K562 (cell line): ENCODE measurements around the gene TMIGD1. TPM values are rescaled to one million over a fixed set of nuclear protein-coding genes. Genes with fewer than 3 reads are reported as not detected.

ENCODE experiments used
- ATAC-seq: fragments of 200-7000 bp; cut with Tn5 transposase; 3 replicates; pipeline ENCODE4 v1.9.1; 2020; ENCODE audit warnings: moderate library complexity
- BruUV-seq: library from RNA; stranded (reverse); fragments of 400-500 nt; replicated peaks from 2 replicates; lab custom pipeline; 2021; lab: Mats Ljungman, UMichigan
- CTCF ChIA-PET: fragments of 300-600 bp; formaldehyde crosslinking; extraction: SDS; loops from one replicate; lab custom pipeline; 2021; ENCODE audit warnings: low intra/inter-chr PET ratio; lab: Yijun Ruan, JAX
- POLR2A ChIA-PET: fragments of 300-600, 350-650 bp; sonication (Branson Sonifier 250); formaldehyde crosslinking; extraction: SDS; loops from one replicate; lab custom pipeline; 2021; ENCODE audit warnings: antibody characterized with exemption, inconsistent platforms; lab: Yijun Ruan, JAX
- DNase-seq, 4 experiments: peaks; one replicate each; pipeline versions ENCODE4 v3.0.0 to v3.0.0-alpha.2; 2011 to 2018; ENCODE audit warnings: low spot score in 3 of 4, mixed read lengths in 3 of 4; ENCODE audit errors: extremely low read depth in 1 of 4
- FAIRE-seq: peaks from 2 replicates; lab custom pipeline; 2011; peaks lifted over from hg19 to GRCh38; lab: Jason Lieb, UNC
- H2AFZ ChIP-seq: 2 replicates; pipeline ENCODE4 v1.6.0; 2011; ENCODE audit warnings: low read depth, low read length, control low read depth, inconsistent platforms
- H3K27ac ChIP-seq: fragments of 200-600 bp; 3 replicates; pipeline ENCODE4 v1.8.0; 2011; ENCODE audit warnings: low read depth, mild to moderate bottlenecking, control low read depth, inconsistent platforms, low read length, moderate library complexity, mixed read lengths; ENCODE audit errors: extremely low read depth
- H3K27me3 ChIP-seq, 2 experiments: fragments of 300-600 bp in 1 of 2; 2 replicates in 1 of 2; 3 replicates in 1 of 2; pipeline versions ENCODE4 v1.6.0 to v1.8.0; 2011; ENCODE audit warnings: inconsistent platforms in 2 of 2, low read length in 2 of 2, mild to moderate bottlenecking in 1 of 2, mixed read lengths in 1 of 2, moderate library complexity in 1 of 2; ENCODE audit not compliant: control insufficient read depth in 2 of 2, insufficient read depth in 2 of 2
- H3K36me3 ChIP-seq: fragments of 300-600 bp; 3 replicates; pipeline ENCODE4 v1.8.0; 2011; ENCODE audit warnings: mild to moderate bottlenecking, low read length, inconsistent platforms; ENCODE audit not compliant: control insufficient read depth, insufficient read depth
- H3K4me1 ChIP-seq, 2 experiments: fragments of 200-600 bp in 1 of 2; replicated peaks in 1 of 2; 2 replicates in 1 of 2; 3 replicates in 1 of 2; pipeline versions ENCODE4 v1.5.1 to v1.8.0; 2011; ENCODE audit warnings: inconsistent platforms in 2 of 2, low read length in 2 of 2, mild to moderate bottlenecking in 1 of 2, mixed read lengths in 1 of 2, moderate library complexity in 1 of 2; ENCODE audit not compliant: control insufficient read depth in 2 of 2, insufficient read depth in 2 of 2
- H3K4me2 ChIP-seq: 2 replicates; pipeline ENCODE4 v1.6.1; 2011; ENCODE audit warnings: low read length, control low read depth, inconsistent platforms, mixed read lengths; ENCODE audit not compliant: insufficient read depth
- H3K4me3 ChIP-seq: fragments of 200-600 bp; sonication (generic), shearing (Covaris generic); 2 replicates; pipeline ENCODE4 v1.5.1; 2016; ENCODE audit warnings: control low read depth, inconsistent platforms
- H3K79me2 ChIP-seq: fragments of 200-600 bp; 3 replicates; pipeline ENCODE4 v1.8.0; 2011; ENCODE audit warnings: low read length, inconsistent platforms; ENCODE audit not compliant: control insufficient read depth, insufficient read depth
- H3K9ac ChIP-seq, 2 experiments: 2 replicates each; pipeline versions ENCODE4 v1.6.0 to v1.6.1; 2011; ENCODE audit warnings: low read depth in 2 of 2, low read length in 2 of 2, control low read depth in 1 of 2, inconsistent platforms in 1 of 2, mild to moderate bottlenecking in 1 of 2, mixed read lengths in 1 of 2; ENCODE audit not compliant: insufficient read depth in 1 of 2
- H3K9me1 ChIP-seq: one replicate; pipeline ENCODE4 v1.6.0; 2011; ENCODE audit warnings: inconsistent platforms, mild to moderate bottlenecking, low read length, moderate library complexity; ENCODE audit not compliant: control insufficient read depth, insufficient read depth
- H3K9me3 ChIP-seq: replicated peaks from 2 replicates; pipeline ENCODE4 v1.5.1; 2011; ENCODE audit warnings: low read depth, low read length, inconsistent platforms; ENCODE audit not compliant: control insufficient read depth, insufficient read depth
- H4K20me1 ChIP-seq: replicated peaks from 2 replicates; pipeline ENCODE4 v1.6.1; 2011; ENCODE audit warnings: low read length, inconsistent platforms, mixed read lengths; ENCODE audit not compliant: control insufficient read depth, insufficient read depth
- AFF1 ChIP-seq, 2 experiments: fragments of 450-650 bp; IDR thresholded peaks; 2 replicates each; pipeline ENCODE4 v1.6.1; 2018; ENCODE audit warnings: mild to moderate bottlenecking in 2 of 2, low read depth in 1 of 2; ENCODE audit not compliant: partially characterized antibody in 2 of 2
- CEBPB ChIP-seq: fragments of 450-650 bp; IDR thresholded peaks from 2 replicates; pipeline ENCODE4 v1.6.1; 2016; ENCODE audit warnings: missing genetic modification characterization, missing compliant biosample characterization
- CXXC5 ChIP-seq: fragments of 250-450 bp; sonication (Bioruptor Pico); IDR thresholded peaks from 2 replicates; pipeline ENCODE4 v1.8.0; 2022; ENCODE audit warnings: inconsistent platforms, mild to moderate bottlenecking, moderate library complexity
- HDAC3 ChIP-seq: fragments of 450-650 bp; IDR thresholded peaks from 2 replicates; pipeline ENCODE4 v1.6.1; 2018; ENCODE audit warnings: borderline replicate concordance, mild to moderate bottlenecking, moderate library complexity; ENCODE audit not compliant: partially characterized antibody
- JUN ChIP-seq, 2 experiments: sonication (generic) in 1 of 2; formaldehyde crosslinking in 1 of 2; IDR thresholded peaks; 2 replicates each; pipeline versions ENCODE4 v1.6.1 to v1.8.0; 2012 to 2022; ENCODE audit warnings: borderline replicate concordance in 2 of 2, mild to moderate bottlenecking in 2 of 2, improper control_type of control experiment in 1 of 2, low read depth in 1 of 2, low read length in 1 of 2, missing genetic modification reagents in 1 of 2
- SMAD1 ChIP-seq: fragments of 150-350 bp; IDR thresholded peaks from 2 replicates; pipeline ENCODE4 v1.6.1; 2014; ENCODE audit warnings: low read length, low read depth; ENCODE audit not compliant: partially characterized antibody
- SMARCE1 ChIP-seq: fragments of 450-650 bp; IDR thresholded peaks from 2 replicates; pipeline ENCODE4 v1.7.1; 2016; ENCODE audit warnings: mild to moderate bottlenecking
- TAF7 ChIP-seq: fragments of 450-650 bp; IDR thresholded peaks from 2 replicates; pipeline ENCODE4 v1.6.1; 2016; ENCODE audit warnings: missing genetic modification characterization, missing compliant biosample characterization
- TEAD4 ChIP-seq, 2 experiments: sonication (generic) in 1 of 2; formaldehyde crosslinking in 1 of 2; IDR thresholded peaks; 2 replicates each; pipeline versions ENCODE4 v1.6.1 to v1.8.0; 2012 to 2022; ENCODE audit warnings: borderline replicate concordance in 1 of 2, inconsistent platforms in 1 of 2, low read length in 1 of 2, mild to moderate bottlenecking in 1 of 2, missing genetic modification reagents in 1 of 2
- TOE1 ChIP-seq, 2 experiments: fragments of 450-650 bp in 1 of 2; sonication (generic) in 1 of 2; formaldehyde crosslinking in 1 of 2; IDR thresholded peaks; 2 replicates each; pipeline versions ENCODE4 v1.7.1 to v1.8.0; 2016 to 2022; ENCODE audit warnings: borderline replicate concordance in 2 of 2, mild to moderate bottlenecking in 2 of 2, antibody characterized with exemption in 1 of 2, inconsistent platforms in 1 of 2, low read depth in 1 of 2, missing genetic modification reagents in 1 of 2, moderate library complexity in 1 of 2
- ZNF384 ChIP-seq: IDR thresholded peaks from 2 replicates; pipeline ENCODE4 v1.6.1; 2012; ENCODE audit warnings: low read depth, low read length, improper control_type of control experiment
- ZNF644 ChIP-seq: fragments of 200-800 bp; sonication (Bioruptor generic); IDR thresholded peaks from 2 replicates; pipeline ENCODE4 v1.6.1; 2016; ENCODE audit warnings: low read depth, missing genetic modification characterization, missing compliant biosample characterization
- WGBS: fragments of 100-300 bp; shearing (Covaris generic); methylation state at CpG from one replicate; pipeline ENCODE4 v1.1.6; 2016; ENCODE audit warnings: low coverage, mixed read lengths; ENCODE audit not compliant: insufficient coverage; ENCODE audit errors: missing lambda C conversion rate; 5-methylcytosine and 5-hydroxymethylcytosine counted together
- in situ Hi-C: fragments of 300-500 bp; cut with MboI; formaldehyde crosslinking; loops from 4 replicates; pipeline ENCODE4 v1.15.0; 2018; ENCODE audit warnings: inconsistent platforms, mixed read lengths
- intact Hi-C: fragments of 100-400 bp; cut with micrococcal nuclease; formaldehyde crosslinking; loops from 2 replicates; pipeline ENCODE4 v1.14.2; 2022
- polyA plus RNA-seq, 8 experiments: library from polyadenylated mRNA; depleted of rRNA in 4 of 8; stranded (reverse) in 5 of 8; unstranded in 3 of 8; fragments of >200 nt; fragmentation: Nextera tagmentation in 2 of 8; fragmentation: Illumina TruSeq in 1 of 8; extraction: Ambion mirVana in 2 of 8; extraction: Trizol in 1 of 8; gene quantifications; 2 replicates each; pipeline versions ENCODE4 v1.2.1 to v1.2.3, GENCODE V29; 2011 to 2014; ENCODE audit warnings: inconsistent platforms in 1 of 8, missing spikeins in 1 of 8
- total RNA-seq, 7 experiments: library from RNA; depleted of rRNA in 6 of 7; stranded (reverse); fragments of >200 nt in 6 of 7; fragmentation: Illumina TruSeq in 2 of 7; extraction: Trizol in 2 of 7; gene quantifications; 2 replicates each; pipeline versions ENCODE4 v1.2.1 to v1.2.3, GENCODE V29; 2011 to 2021; ENCODE audit warnings: low replicate concordance in 1 of 7
- TF ChIP-seq, protein P1 (sequence below), 2 experiments: fragments of 450-650 bp in 1 of 2; sonication (generic) in 1 of 2; formaldehyde crosslinking in 1 of 2; IDR thresholded peaks in 1 of 2; conservative IDR thresholded peaks in 1 of 2; 2 replicates each; pipeline versions ENCODE4 v1.6.1 to v1.8.1; 2016 to 2023; ENCODE audit warnings: mild to moderate bottlenecking in 2 of 2, moderate library complexity in 2 of 2, inconsistent platforms in 1 of 2, missing genetic modification reagents in 1 of 2

TMIGD1 gene
- total and polyA plus RNA-seq, 9 of the 15 experiments (the other 6 are each of a cell fraction or from before 2014, with no cell fraction given), result not detected

GRCh38 chr17:30344283-30345088, 10.6 kb upstream of the TMIGD1 start:
- Histone ChIP-seq H3K4me2 (peak overlapping the region; percentile 63), H3K4me3 (no peak overlapping the region), H2AFZ (peak overlapping the region; percentile 89), H3K9me3 (no peaks in the 10 kb centered on the region), H4K20me1 (no peaks in the 10 kb centered on the region), H3K9ac (peak overlapping the region; percentile 25 to 76; a peak in 3 of 4 replicates), H3K27ac (peak overlapping the region; percentile 30; the same call in 2 of the 3 replicates), H3K4me1 (peaks cover 8 to 33% of the 10 kb centered on the region in 2 experiments; a peak in 4 of 5 replicates), H3K36me3 (no peaks in the 10 kb centered on the region), H3K27me3 (no peaks in the 10 kb centered on the region), H3K79me2 (no peaks in the 10 kb centered on the region), H3K9me1 (no peaks in the 10 kb centered on the region)
- ATAC-seq (peak; percentile 84), DNase-seq (peak; percentile 16 to 59 (median 30)), FAIRE-seq (peak; percentile 86)
- ChIA-PET POLR2A (interaction anchor here (0.6 to 1.5 kb wide), 8 partner anchors 10 to 240 kb away, joined by 3 to 4 read pairs (median 3); no protein-coding TSS in a partner anchor), CTCF (no interaction called here)
- WGBS, result 9% methylated on average over 9 of the region's 9 CpGs
- intact Hi-C loops, result loop anchor here (2.0 to 5.0 kb wide), 3 partner anchors 34 to 373 kb away; partner anchors contain the start of genes CPD and GOSR1
- BruUV-seq, result no TSS peak
- in situ Hi-C loops, result loop anchor here (25.0 kb wide), 1 partner anchor 368 kb away; no protein-coding TSS in a partner anchor
- TF ChIP-seq AFF1 (IDR thresholded peaks at IDR 0.05; ENCODE audit: low read depth in 1 of 2, partially characterized antibody in 2 of 2) (peak in 1 of 2 experiments; percentile 57), HDAC3 (peak; percentile 74), TOE1 (IDR thresholded peaks at IDR 0.05; ENCODE audit: borderline replicate concordance) (peak; percentile 28; the same call in 1 of the 2 replicates), TOE1 (CRISPR knock-in tag; IDR thresholded peaks at IDR 0.05; ENCODE audit: borderline replicate concordance, low read depth) (no peak), JUN (IDR thresholded peaks at IDR 0.05; ENCODE audit: borderline replicate concordance, low read depth, low read length) (0 out of 2 replicates have a peak, but pooled peaks have one; percentile 19), JUN (CRISPR knock-in tag; IDR thresholded peaks at IDR 0.05; ENCODE audit: borderline replicate concordance) (no peak), SMARCE1 (peak; percentile 54; the same call in 1 of the 2 replicates), CXXC5 (CRISPR knock-in tag) (peak; percentile 45), TAF7 (tag) (peak; percentile 30; the same call in 1 of the 2 replicates), SMAD1 (peak; percentile 34), TEAD4 (IDR thresholded peaks at IDR 0.05; ENCODE audit: low read length) (peak; percentile 82), TEAD4 (CRISPR knock-in tag; IDR thresholded peaks at IDR 0.05; ENCODE audit: borderline replicate concordance) (no peak), ZNF644 (tag) (peak; percentile 54; the same call in 1 of the 2 replicates), ZNF384 (no peak), CEBPB (tag) (peak; percentile 100)
- TF ChIP-seq, protein P1, sequence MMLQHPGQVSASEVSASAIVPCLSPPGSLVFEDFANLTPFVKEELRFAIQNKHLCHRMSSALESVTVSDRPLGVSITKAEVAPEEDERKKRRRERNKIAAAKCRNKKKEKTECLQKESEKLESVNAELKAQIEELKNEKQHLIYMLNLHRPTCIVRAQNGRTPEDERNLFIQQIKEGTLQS (IDR thresholded peaks at IDR 0.05), result peak; percentile 67
- TF ChIP-seq, protein P1 (CRISPR knock-in tag; conservative IDR thresholded peaks at IDR 0.05), result no peak
